ENCODE measurements around the gene CACNA1D.

The CACNA1D gene

DNA sequence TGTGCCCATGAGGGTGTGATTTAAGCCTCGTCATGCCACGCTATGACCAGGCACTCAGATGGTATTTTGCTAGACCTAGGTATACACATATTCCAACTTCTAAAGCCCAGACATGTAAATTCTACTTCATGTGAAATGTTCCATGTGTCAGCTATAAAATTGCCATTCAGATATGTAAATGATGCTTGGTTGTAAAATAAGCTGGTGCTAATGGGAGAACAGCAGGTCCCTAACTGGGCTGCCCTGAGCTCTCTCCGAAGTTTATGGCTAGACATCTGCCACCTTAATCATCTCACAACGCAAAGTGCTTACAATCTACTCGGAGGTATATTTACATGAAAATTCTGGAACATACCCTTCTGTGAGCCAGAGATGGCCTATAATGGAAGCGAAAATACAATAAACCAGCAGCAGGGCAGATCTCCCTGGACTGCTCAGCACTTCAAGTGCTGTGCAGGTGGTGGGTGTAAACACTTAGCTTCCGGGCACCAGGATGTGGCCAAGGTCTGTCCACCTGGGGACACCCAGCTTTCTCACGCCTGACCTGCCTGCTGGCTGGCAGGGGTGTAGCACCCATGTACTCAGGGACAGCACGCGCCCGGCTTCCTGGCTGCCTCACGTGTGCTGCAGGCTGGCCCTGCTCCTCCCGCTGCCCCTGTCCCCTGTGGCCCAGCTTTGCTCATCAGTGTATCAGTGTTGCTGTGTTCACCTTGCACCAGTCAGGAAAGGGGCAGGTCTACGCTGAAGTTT is 269.8 kb downstream of the CACNA1D start:
- no peak for DNase-seq (ENCODE audit: low read depth, low spot score)

DNA sequence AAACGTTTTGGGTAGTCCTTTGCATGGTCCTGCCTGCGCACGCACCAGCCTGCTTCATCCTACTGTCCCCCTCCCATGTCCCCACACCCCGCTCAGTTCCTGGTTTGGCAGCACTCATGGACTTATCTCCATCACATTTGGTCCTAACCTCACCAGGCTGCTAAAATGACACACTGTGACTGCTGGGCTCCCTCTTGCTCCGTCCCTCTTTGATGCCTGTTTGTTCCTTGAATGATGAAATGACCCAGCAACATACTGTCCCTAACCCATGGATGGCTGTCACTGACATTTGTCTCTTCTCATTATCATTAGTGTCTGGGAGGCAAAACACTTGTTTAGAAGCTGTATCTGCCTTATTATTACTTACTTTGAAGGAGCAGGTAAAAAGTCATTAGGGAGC is 271.3 kb downstream of the CACNA1D start:
- H3K36me3 ChIP-seq (ENCODE audit: insufficient read depth, low read length), result no peaks in the 10 kb centered on the region
- TF ChIP-seq EZH2 (IDR thresholded peaks at IDR 0.05) (no peak), FOXP2 (optimal IDR thresholded peaks at IDR 0.05; ENCODE audit: control extremely low read depth, extremely low read length, insufficient read depth) (no peak), POLR2AphosphoS5 (IDR thresholded peaks at IDR 0.05; ENCODE audit: borderline replicate concordance, low read depth, low read length) (no peak)
- H3K9me3 ChIP-seq (ENCODE audit: low read depth, low read length), result no peaks in the 10 kb centered on the region
- no peak overlapping the region for H3K4me3 ChIP-seq
- DNase-seq (ENCODE audit: low read depth, low spot score), result no peak
- no peak overlapping the region for H3K27ac ChIP-seq
- H3K9ac ChIP-seq (ENCODE audit: insufficient read length), result no peak overlapping the region

More for the DNA sequence above, 269.8 kb downstream of the CACNA1D start:
- Histone ChIP-seq H3K36me3 (ENCODE audit: insufficient read depth, low read length) (no peaks in the 10 kb centered on the region), H3K27ac (no peak overlapping the region), H3K4me3 (no peak overlapping the region), H3K9me3 (ENCODE audit: low read depth, low read length) (no peaks in the 10 kb centered on the region), H3K9ac (ENCODE audit: insufficient read length) (no peak overlapping the region)
- TF ChIP-seq POLR2AphosphoS5 (IDR thresholded peaks at IDR 0.05; ENCODE audit: borderline replicate concordance, low read depth, low read length) (no peak), EZH2 (IDR thresholded peaks at IDR 0.05) (no peak), FOXP2 (optimal IDR thresholded peaks at IDR 0.05; ENCODE audit: control extremely low read depth, extremely low read length, insufficient read depth) (no peak)

DNA sequence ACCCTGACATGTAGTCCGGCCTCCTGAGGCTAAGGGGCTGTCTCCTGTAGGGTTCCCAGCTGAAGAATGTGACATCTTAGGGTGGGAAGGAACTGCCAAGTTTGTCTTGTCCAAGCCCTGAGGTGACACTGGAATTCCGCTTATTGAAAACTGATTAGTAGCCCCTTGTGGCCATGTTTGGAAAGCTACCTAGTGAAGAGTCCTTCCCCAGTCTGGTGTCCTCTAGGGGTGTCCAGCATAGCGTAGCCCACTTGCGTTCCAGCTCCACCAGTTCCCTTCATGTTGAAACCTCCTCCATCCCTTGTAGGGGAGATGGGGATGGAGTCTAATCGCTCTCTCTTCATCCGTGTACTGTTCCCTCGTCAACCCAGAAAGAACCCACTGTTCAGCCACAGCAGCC is 272.3 kb downstream of the CACNA1D start:
- no peak for TF ChIP-seq POLR2AphosphoS5 (IDR thresholded peaks at IDR 0.05; ENCODE audit: borderline replicate concordance, low read depth, low read length)
- no peak for TF ChIP-seq FOXP2 (optimal IDR thresholded peaks at IDR 0.05; ENCODE audit: control extremely low read depth, extremely low read length, insufficient read depth)
- TF ChIP-seq EZH2 (IDR thresholded peaks at IDR 0.05), result no peak
- Histone ChIP-seq H3K9me3 (ENCODE audit: low read depth, low read length) (no peaks in the 10 kb centered on the region), H3K9ac (ENCODE audit: insufficient read length) (no peak overlapping the region), H3K36me3 (ENCODE audit: insufficient read depth, low read length) (no peaks in the 10 kb centered on the region), H3K27ac (no peak overlapping the region), H3K4me3 (no peak overlapping the region)
- DNase-seq (ENCODE audit: low read depth, low spot score), result no peak

DNA sequence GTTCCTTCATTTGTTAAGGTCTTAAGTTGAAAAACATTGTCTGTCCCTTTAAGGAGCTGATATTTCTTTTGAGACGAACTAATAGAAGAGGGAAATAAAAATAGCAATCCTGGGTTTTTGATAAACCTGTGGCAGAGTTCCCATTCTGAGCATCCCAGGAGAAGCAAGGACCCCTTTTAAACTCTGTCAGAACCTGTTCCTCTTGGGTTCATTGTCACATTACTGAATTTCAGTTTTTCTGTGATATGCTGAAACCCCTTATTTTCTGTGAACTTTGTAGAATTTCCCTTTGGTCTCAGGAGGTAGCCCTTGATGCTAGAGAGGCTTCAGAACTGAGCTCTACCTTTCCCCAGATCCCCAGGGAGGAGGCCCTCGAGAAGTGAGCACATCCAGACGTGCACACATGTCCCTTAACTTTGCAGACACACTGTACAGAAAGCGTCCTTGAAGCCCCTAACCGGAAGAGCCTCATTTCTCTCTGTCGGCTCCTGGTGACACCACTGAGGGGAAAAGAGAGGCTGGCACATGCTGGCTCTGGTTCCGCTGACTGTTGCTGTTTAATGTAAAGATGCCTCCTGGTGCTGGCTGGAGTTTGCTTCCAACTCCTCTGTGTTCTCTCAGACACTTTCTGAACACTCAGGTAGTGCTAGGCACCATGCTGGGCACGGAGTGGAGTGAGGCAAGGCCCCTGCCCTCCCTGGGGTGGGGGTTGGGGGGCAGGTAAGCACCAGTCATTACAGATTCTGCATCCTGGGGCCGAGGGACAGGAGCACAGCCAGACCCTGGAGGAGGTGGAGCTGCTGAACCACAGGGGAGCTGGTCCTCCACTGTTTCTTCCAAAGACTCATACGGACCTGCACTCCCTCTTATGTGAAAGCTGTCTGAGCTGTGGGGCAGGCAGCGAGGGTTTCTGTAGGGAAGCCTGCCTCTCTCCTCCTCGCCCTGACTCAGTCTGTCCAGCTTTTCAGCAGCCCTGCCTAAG is 274.4 kb downstream of the CACNA1D start:
- Histone ChIP-seq H3K36me3 (ENCODE audit: insufficient read depth, low read length) (no peaks in the 10 kb centered on the region), H3K9ac (ENCODE audit: insufficient read length) (no peak overlapping the region), H3K9me3 (ENCODE audit: low read depth, low read length) (no peaks in the 10 kb centered on the region), H3K27ac (no peak overlapping the region), H3K4me3 (no peak overlapping the region)
- TF ChIP-seq POLR2AphosphoS5 (IDR thresholded peaks at IDR 0.05; ENCODE audit: borderline replicate concordance, low read depth, low read length) (no peak), EZH2 (IDR thresholded peaks at IDR 0.05) (no peak), FOXP2 (optimal IDR thresholded peaks at IDR 0.05; ENCODE audit: control extremely low read depth, extremely low read length, insufficient read depth) (no peak)
- no peak for DNase-seq (ENCODE audit: low read depth, low spot score)

DNA sequence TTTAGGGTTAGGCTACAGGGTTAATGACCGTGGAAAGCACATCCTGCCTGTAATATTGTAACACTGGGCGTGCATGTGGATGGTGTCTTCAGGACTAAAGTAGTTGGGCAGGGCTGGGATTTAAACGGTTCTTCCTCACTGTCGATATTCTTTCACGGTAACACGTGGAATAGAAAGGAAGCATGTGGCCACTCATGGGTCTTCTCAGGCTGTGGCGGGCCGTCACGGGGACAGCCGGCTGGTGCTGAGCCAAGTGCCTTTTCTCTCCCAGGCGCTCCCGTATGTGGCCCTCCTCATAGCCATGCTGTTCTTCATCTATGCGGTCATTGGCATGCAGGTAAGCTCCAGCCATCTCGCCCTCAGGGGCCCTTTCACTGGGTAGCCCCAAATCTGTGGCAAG is 278.2 kb downstream of the CACNA1D start:
- no peaks in the 10 kb centered on the region for H3K9me3 ChIP-seq (ENCODE audit: low read depth, low read length)
- DNase-seq (ENCODE audit: low read depth, low spot score), result no peak
- no peak overlapping the region for H3K4me3 ChIP-seq
- no peak for TF ChIP-seq POLR2AphosphoS5 (IDR thresholded peaks at IDR 0.05; ENCODE audit: borderline replicate concordance, low read depth, low read length)
- TF ChIP-seq EZH2 (IDR thresholded peaks at IDR 0.05), result no peak
- TF ChIP-seq FOXP2 (optimal IDR thresholded peaks at IDR 0.05; ENCODE audit: control extremely low read depth, extremely low read length, insufficient read depth), result no peak
- no peak overlapping the region for H3K27ac ChIP-seq
- H3K36me3 ChIP-seq (ENCODE audit: insufficient read depth, low read length), result no peaks in the 10 kb centered on the region
- no peak overlapping the region for H3K9ac ChIP-seq (ENCODE audit: insufficient read length)

DNA sequence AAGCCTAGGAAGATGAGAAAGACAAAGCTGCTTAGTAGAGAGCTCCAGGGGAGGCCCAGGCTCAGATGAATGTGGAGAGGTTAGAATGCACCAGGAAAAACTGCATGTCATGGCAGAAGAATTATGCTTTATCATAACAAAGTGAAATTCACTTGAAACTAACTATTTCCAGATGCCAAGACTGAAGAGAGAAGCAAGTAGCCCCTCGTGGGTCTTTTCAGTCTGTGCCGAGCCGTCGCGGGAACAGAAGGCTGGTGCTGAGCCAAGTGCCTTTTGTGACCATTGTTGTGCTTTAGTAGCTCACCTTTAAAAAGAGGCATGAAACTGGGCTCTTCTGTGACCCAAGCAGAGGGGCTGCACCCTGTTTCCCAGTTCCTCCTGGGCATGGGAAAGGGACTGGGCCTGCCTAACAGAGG is 278.6 kb downstream of the CACNA1D start:
- no peak overlapping the region for H3K27ac ChIP-seq
- H3K36me3 ChIP-seq (ENCODE audit: insufficient read depth, low read length), result no peaks in the 10 kb centered on the region
- no peak overlapping the region for H3K9ac ChIP-seq (ENCODE audit: insufficient read length)
- no peaks in the 10 kb centered on the region for H3K9me3 ChIP-seq (ENCODE audit: low read depth, low read length)
- TF ChIP-seq POLR2AphosphoS5 (IDR thresholded peaks at IDR 0.05; ENCODE audit: borderline replicate concordance, low read depth, low read length) (no peak), FOXP2 (optimal IDR thresholded peaks at IDR 0.05; ENCODE audit: control extremely low read depth, extremely low read length, insufficient read depth) (no peak), EZH2 (IDR thresholded peaks at IDR 0.05) (no peak)
- no peak for DNase-seq (ENCODE audit: low read depth, low spot score)
- no peak overlapping the region for H3K4me3 ChIP-seq

DNA sequence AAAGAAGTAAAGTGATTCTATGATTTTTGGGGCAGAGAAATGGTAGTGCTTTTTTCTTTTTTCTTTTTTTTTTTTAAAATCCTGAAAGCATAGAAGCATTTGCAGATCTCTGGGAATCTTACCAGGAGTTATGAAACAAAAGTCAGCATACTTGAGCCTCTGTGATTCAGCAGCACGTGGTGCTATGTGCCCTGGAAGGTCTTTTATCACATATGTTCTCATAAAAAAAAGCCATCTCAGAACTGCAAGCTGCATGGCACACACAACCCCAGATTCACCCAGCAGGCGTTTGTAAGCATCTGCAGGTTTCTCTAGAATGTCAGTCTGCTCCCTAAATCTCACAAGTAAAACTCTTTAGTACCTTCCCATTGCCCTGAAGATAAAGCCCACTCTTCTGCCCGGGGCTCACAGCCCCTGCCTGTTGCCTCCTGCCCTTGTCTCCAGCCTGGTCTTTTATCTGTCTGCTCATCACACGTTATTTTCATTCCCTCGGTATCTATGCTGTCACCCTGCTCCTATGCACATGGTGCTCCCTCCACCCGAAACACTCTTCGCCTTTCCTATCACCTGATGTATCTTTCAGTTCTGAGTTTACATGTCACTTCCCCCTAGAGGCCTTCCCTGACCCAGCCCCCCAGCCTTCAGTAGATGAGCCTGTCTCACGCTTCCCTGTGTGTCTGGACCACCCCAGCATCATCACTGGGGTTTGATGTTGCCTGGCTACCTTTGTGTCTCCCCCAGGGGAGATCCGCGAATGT is 279.4 kb downstream of the CACNA1D start:
- H3K4me3 ChIP-seq, result no peak overlapping the region
- H3K36me3 ChIP-seq (ENCODE audit: insufficient read depth, low read length), result no peaks in the 10 kb centered on the region
- no peak for DNase-seq (ENCODE audit: low read depth, low spot score)
- no peak overlapping the region for H3K27ac ChIP-seq
- H3K9me3 ChIP-seq (ENCODE audit: low read depth, low read length), result no peaks in the 10 kb centered on the region
- TF ChIP-seq POLR2AphosphoS5 (IDR thresholded peaks at IDR 0.05; ENCODE audit: borderline replicate concordance, low read depth, low read length), result no peak
- H3K9ac ChIP-seq (ENCODE audit: insufficient read length), result no peak overlapping the region

DNA sequence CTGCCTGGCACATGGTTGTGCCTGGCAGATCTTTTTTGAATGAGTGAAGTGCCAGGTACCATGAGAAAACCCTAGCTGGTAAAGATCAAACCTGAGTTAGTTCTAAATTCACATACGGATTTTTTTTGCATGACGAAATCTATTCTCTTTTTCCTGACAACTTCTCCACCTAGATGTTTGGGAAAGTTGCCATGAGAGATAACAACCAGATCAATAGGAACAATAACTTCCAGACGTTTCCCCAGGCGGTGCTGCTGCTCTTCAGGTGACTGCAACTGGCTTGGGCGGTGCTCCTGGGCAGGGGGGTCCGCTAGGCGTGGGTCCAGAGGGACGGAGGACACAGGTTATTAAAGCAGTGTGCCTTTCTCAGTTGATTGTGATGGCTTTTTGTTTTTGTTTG is 280.0 kb downstream of the CACNA1D start:
- DNase-seq (ENCODE audit: low read depth, low spot score), result no peak
- Histone ChIP-seq H3K9ac (ENCODE audit: insufficient read length) (no peak overlapping the region), H3K4me3 (no peak overlapping the region), H3K27ac (no peak overlapping the region), H3K36me3 (ENCODE audit: insufficient read depth, low read length) (no peaks in the 10 kb centered on the region), H3K9me3 (ENCODE audit: low read depth, low read length) (no peaks in the 10 kb centered on the region)
- no peak for TF ChIP-seq EZH2 (IDR thresholded peaks at IDR 0.05)
- no peak for TF ChIP-seq FOXP2 (optimal IDR thresholded peaks at IDR 0.05; ENCODE audit: control extremely low read depth, extremely low read length, insufficient read depth)
- TF ChIP-seq POLR2AphosphoS5 (IDR thresholded peaks at IDR 0.05; ENCODE audit: borderline replicate concordance, low read depth, low read length), result no peak
